GM12875 (cell line): ENCODE data around the gene UPK3A.

ENCODE experiments used
- H3K4me3 ChIP-seq: one replicate; pipeline ENCODE4 v1.5.1; 2011; ENCODE audit warnings: low read depth, low read length, control low read depth
- CTCF ChIP-seq: IDR thresholded peaks from 2 replicates; pipeline ENCODE4 v1.5.1; 2011; ENCODE audit warnings: low read depth, mild to moderate bottlenecking, control low read depth, inconsistent platforms, low read length, moderate library complexity, borderline replicate concordance; ENCODE audit not compliant: insufficient read depth

UPK3A gene

GRCh38 chr22:45239681-45240051, 45.1 kb upstream of the UPK3A start:
- H3K4me3 ChIP-seq = peak overlapping the region; percentile 91
- no peak for TF ChIP-seq CTCF

DNA sequence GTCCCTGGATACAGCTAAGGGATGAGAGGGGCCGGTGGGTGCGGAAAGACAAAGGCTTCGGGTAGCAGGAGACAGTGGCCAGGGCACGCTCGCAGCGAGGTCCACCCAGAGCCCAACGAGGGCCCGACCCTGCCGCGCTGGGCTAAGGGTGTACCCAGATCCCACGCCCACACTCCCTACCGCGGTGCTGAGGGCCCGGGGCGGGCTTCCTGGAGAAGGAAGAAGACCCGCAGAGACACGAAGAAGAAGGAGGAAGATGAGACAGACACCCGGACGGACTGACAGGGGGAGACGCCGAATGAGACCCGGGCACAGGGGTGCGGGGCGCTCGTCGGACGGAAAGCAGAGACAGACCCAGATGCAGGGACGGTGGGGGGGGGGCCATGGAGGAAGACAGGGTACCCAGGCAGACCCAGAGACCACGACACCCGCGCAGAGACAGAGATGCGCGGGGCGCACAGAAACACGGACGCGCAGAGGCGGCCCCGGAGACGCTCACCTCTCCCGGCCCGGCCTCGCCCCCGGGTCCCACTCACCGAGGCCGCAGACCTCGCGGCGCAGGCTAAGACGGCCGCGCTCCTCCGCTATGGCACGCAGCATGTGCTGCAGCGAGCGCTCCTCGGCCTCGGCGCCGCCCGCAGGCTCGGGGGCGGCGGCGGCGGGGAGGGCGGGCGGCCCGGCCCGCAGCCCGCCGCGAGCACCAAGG, 44.5 kb upstream of the UPK3A start:
- no peak for TF ChIP-seq CTCF
- H3K4me3 ChIP-seq = peak overlapping the region; percentile 91

DNA sequence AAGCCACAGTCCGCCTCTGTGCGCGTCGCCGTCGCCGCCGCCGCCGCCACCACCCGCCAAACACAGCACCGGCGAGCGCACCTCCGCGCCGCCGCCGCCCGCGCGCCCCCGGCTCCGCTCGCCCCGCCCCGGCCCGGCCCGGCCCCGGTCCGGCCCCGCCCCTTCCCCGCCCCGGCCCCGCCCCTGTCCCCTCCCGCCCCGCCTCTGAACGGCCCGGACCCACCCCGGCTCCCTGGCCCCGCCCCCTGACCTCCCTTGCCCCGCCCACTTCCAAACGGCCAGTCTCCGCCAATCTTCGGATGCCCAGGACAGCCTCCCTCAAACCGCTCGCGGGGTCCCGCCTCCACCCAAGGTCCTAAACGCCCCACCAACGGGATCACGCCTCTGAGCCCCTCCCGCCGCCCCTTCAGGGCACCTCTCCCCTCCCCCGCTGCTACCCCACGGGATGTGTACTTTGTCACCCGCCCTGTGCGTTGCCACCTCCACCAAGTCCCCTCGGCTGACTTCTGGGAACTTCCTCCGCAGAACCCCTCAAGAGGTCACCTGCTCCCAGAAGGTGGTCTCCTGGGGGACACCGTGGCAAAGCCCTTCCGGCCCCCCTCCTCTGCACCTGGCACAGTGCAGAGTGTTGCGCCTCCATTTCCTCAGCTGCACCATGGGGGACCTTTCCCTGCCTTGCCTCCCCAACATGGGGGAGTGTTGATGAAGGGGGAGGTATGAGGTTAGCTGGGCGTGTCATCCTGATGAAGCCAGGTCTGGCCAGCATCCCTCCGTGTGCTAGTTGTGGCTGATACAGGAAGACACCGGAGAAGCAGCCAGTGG, 43.7 kb upstream of the UPK3A start, which contains the start of gene KIAA0930:
Gene KIAA0930 (minus strand): TSS at position 85 of the 822 bp plus-strand sequence. CDS start 191 bp downstream, outside the sequence.
- peak within 1 kb of the TSS; percentile 91 for H3K4me3 ChIP-seq
- no peak for TF ChIP-seq CTCF

DNA sequence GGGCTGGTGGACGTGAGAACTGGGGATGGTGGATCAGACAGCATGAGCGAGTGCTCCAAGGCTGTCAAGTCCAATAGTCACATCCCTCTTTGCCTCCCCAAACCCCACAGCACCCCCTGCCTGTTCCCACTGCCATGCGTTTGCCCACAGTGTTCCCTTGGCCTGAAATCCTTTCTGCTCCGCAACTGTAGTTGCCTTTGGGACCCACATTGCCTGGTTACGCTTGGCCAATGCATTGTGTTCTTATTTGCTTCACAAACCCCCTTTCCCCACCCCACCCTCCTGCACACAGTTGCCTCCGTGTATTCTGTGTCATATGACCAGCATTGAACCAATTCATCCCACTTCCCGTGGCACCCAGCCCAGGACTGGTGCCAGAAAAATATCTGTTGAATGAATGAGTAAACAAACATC, 42.0 kb upstream of the UPK3A start:
- H3K4me3 ChIP-seq = no peak overlapping the region
- no peak for TF ChIP-seq CTCF

GRCh38 chr22:45244916-45245315, 39.8 kb upstream of the UPK3A start:
- H3K4me3 ChIP-seq = no peak overlapping the region
- TF ChIP-seq CTCF = no peak

- no peak for TF ChIP-seq CTCF
Observed at GRCh38 chr22:45246060-45246985, 38.4 kb upstream of the UPK3A start.

More at GRCh38 chr22:45246060-45246985, 38.4 kb upstream of the UPK3A start:
- no peak overlapping the region for H3K4me3 ChIP-seq
